ENCODE measurements around the gene ZDHHC4. TPM values are rescaled to one million over a fixed set of nuclear protein-coding genes. Genes with fewer than 3 reads are reported as not detected.
A peak's percentile ranks its signal among the peaks of the same experiment; 100 is the strongest.

ZDHHC4 gene
- total and polyA plus RNA-seq, 2 donors (not counting 3 experiments of a cell fraction or from before 2014, with no cell fraction given): 29.9 to 122 TPM

DNA sequence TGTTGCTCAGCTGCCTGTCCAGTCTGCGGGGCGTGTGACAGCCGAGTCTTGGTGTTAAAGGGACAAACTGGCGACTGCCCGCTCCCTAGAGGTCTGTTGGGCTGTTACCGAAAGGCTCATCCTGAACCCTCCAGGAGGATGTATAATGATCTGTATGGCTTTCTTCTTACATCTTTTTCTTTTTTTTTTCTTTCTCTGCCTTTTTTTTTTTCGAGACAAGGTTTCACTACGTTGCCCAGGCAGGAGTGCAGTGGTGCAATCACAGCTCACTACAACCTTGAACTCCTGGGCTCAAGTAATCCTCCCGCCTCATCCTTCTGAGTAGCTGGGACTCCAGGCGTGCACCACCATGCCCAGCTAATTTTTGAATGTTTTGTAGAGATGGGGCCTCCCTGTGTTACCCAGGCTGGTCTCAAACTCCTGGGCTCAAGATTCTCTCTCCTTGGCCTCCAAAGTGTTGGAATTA lies 13.4 kb downstream of the ZDHHC4 start:
- peaks cover 3 to 14% of the 10 kb centered on the region in 2 experiments for H3K36me3 ChIP-seq (ENCODE audit: control insufficient read depth in 2 of 2, extremely low read depth in 1 of 2, insufficient read depth in 2 of 2, low read length in 2 of 2)
- peak overlapping the region; percentile 92 for H2AFZ ChIP-seq (ENCODE audit: low read depth, low read length)
- no peaks in the 10 kb centered on the region for H3K9me1 ChIP-seq (replicated peaks; ENCODE audit: control insufficient read depth, extremely low read depth, insufficient read depth, low read length)
- intact Hi-C loops (cut with micrococcal nuclease) (loop anchor here (1.0 to 5.0 kb wide), 4 partner anchors 13 to 267 kb away; partner anchors contain the start of genes ZDHHC4 and ZNF12), dilution Hi-C loops (cut with MboI; ENCODE audit: extremely low pct_ligation_motif_present, low sequenced_read_pairs) (no loop called here)
- H3K9me3 ChIP-seq (replicated peaks; ENCODE audit: control insufficient read depth, insufficient read depth, low read length): no peaks in the 10 kb centered on the region
- peak overlapping the region; percentile 66 to 96 (median 70) for H3K4me3 ChIP-seq (replicated peaks in 1 of 3; ENCODE audit: insufficient read depth in 1 of 3, low read depth in 1 of 3, low read length in 3 of 3)
- POLR2A ChIA-PET: interaction anchor here (0.7 to 1.3 kb wide), 2 partner anchors 42 to 46 kb away, joined by 3 to 4 read pairs; partner anchors contain the start of gene ZNF316
- H3K27me3 ChIP-seq (ENCODE audit: control insufficient read depth in 2 of 2, insufficient read depth in 2 of 2, low read length in 2 of 2): no peaks in the 10 kb centered on the region
- H3K27ac ChIP-seq (ENCODE audit: insufficient read depth, low read depth, low read length): no peak overlapping the region
- TF ChIP-seq FOS (IDR thresholded peaks at IDR 0.05; ENCODE audit: borderline replicate concordance, insufficient read depth, low read length) (no peak), EZH2 (IDR thresholded peaks at IDR 0.05; ENCODE audit: borderline replicate concordance, low read depth, low read length, severe bottlenecking) (no peak), MYC (IDR thresholded peaks at IDR 0.05; ENCODE audit: low read depth, low read length) (no peak), JUN (IDR thresholded peaks at IDR 0.05; ENCODE audit: borderline replicate concordance, insufficient read depth, insufficient read length, low read depth) (no peak), GATA2 (IDR thresholded peaks at IDR 0.05; ENCODE audit: insufficient read depth, insufficient read length, low read depth, low read length) (no peak), MAX (IDR thresholded peaks at IDR 0.05; ENCODE audit: insufficient read depth, insufficient read length) (no peak), POLR2AphosphoS5 (IDR thresholded peaks at IDR 0.05; ENCODE audit: insufficient read depth, low read depth, low read length) (no peak), POLR2A (IDR thresholded peaks at IDR 0.05; ENCODE audit: low read depth, low read length) (no peak)
- TF ChIP-seq, protein P1, sequence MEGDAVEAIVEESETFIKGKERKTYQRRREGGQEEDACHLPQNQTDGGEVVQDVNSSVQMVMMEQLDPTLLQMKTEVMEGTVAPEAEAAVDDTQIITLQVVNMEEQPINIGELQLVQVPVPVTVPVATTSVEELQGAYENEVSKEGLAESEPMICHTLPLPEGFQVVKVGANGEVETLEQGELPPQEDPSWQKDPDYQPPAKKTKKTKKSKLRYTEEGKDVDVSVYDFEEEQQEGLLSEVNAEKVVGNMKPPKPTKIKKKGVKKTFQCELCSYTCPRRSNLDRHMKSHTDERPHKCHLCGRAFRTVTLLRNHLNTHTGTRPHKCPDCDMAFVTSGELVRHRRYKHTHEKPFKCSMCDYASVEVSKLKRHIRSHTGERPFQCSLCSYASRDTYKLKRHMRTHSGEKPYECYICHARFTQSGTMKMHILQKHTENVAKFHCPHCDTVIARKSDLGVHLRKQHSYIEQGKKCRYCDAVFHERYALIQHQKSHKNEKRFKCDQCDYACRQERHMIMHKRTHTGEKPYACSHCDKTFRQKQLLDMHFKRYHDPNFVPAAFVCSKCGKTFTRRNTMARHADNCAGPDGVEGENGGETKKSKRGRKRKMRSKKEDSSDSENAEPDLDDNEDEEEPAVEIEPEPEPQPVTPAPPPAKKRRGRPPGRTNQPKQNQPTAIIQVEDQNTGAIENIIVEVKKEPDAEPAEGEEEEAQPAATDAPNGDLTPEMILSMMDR (IDR thresholded peaks at IDR 0.05; ENCODE audit: extremely low read depth in 1 of 2, insufficient read depth in 1 of 2, low read depth in 1 of 2, low read length in 2 of 2): no peak
- peaks cover 13% of the 10 kb centered on the region for H3K79me2 ChIP-seq (ENCODE audit: control insufficient read depth, insufficient read depth, low read length)
- peak overlapping the region; percentile 77 for H3K9ac ChIP-seq (replicated peaks; ENCODE audit: extremely low read depth, insufficient read depth, low read length)
- H3K4me1 ChIP-seq (ENCODE audit: control insufficient read depth, extremely low read depth, insufficient read depth, low read length): peaks cover 12% of the 10 kb centered on the region
- no peak for DNase-seq (ENCODE audit: low read depth, low spot score)
- TSS peak; percentile 44 for BruUV-seq (replicated peaks)
- H3K4me2 ChIP-seq (ENCODE audit: insufficient read depth, low read length): peak overlapping the region; percentile 81
- CTCF ChIA-PET: interaction anchor here (0.8 to 2.1 kb wide), 6 partner anchors 13 to 267 kb away, joined by 4 to 18 read pairs (median 8); partner anchors contain the start of gene ZDHHC4
- peak; percentile 38 for FAIRE-seq
- H4K20me1 ChIP-seq (replicated peaks; ENCODE audit: control insufficient read depth, extremely low read depth, insufficient read depth, low read length): no peaks in the 10 kb centered on the region

All from endothelial cell of umbilical vein (primary cell).